Upper lobe of left lung (tissue), 4 donors: ENCODE measurements around the gene CES2.
"Not testable (repeated sequence)": the region's sequence is repeated elsewhere in the genome, so short reads cannot be mapped to it uniquely, and the experiment has no call there.

ENCODE experiments used
- CTCF ChIP-seq, 6 experiments: fragments of 450-650 bp in 4 of 6; fragments of 200-600 bp in 2 of 6; sonication (generic) in 2 of 6; IDR thresholded peaks; one replicate each; pipeline ENCODE4 v1.5.1; 2016 to 2019; ENCODE audit warnings: antibody characterized with exemption in 6 of 6
- POLR2AphosphoS5 ChIP-seq, 2 donors: sonication (generic); formaldehyde crosslinking; IDR thresholded peaks; one replicate each; pipeline ENCODE4 v1.5.1; 2017; ENCODE audit warnings: antibody characterized with exemption in 2 of 2

GRCh38 chr16:66956154-66956457, 20.8 kb downstream of the CES2 start:
- TF ChIP-seq CTCF, POLR2AphosphoS5 (IDR thresholded peaks at IDR 0.05): not testable (repeated sequence)
